Panc1 (cell line): Measurements from ENCODE around the gene GCN1. TPM values are rescaled to one million over a fixed set of nuclear protein-coding genes. Genes with fewer than 3 reads are reported as not detected.
"Not testable (repeated sequence)": the region's sequence is repeated elsewhere in the genome, so short reads cannot be mapped to it uniquely, and the experiment has no call there.

Experiments used
- ATAC-seq: fragments of 200-7000 bp; cut with Tn5 transposase; 2 replicates; pipeline ENCODE4 v1.9.1; 2020; ENCODE audit warnings: mild to moderate bottlenecking, moderate library complexity
- BruUV-seq: library from RNA; stranded (reverse); fragments of 400-500 nt; replicated peaks from 2 replicates; lab custom pipeline; 2021; lab: Mats Ljungman, UMichigan
- CTCF ChIA-PET: fragments of 300-600 bp; sonication (Branson Sonifier 250); formaldehyde crosslinking; loops from one replicate; lab custom pipeline; 2022; ENCODE audit warnings: antibody characterized with exemption; lab: Charles Lee
- POLR2A ChIA-PET: fragments of 300-600 bp; sonication (Branson Sonifier 250); formaldehyde crosslinking; loops from one replicate; lab custom pipeline; 2022; ENCODE audit warnings: antibody characterized with exemption; lab: Charles Lee
- DNase-seq: peaks from one replicate; pipeline ENCODE4 v3.0.0-alpha.2; 2010; ENCODE audit warnings: low read depth, low spot score
- H3K27ac ChIP-seq: 2 replicates; pipeline ENCODE4 v1.5.1; 2011; ENCODE audit warnings: mild to moderate bottlenecking, low read length, inconsistent platforms
- H3K27me3 ChIP-seq: fragments of 200-500 bp; sonication (Bioruptor generic); 2 replicates; pipeline ENCODE4 v1.6.0; 2014; ENCODE audit warnings: low read length, inconsistent platforms; ENCODE audit not compliant: control insufficient read depth, insufficient read depth
- H3K36me3 ChIP-seq: fragments of 200-500 bp; sonication (Bioruptor generic); 2 replicates; pipeline ENCODE4 v1.5.1; 2014; ENCODE audit warnings: inconsistent platforms, mild to moderate bottlenecking, low read length, moderate library complexity; ENCODE audit not compliant: control insufficient read depth, insufficient read depth
- H3K4me1 ChIP-seq: 2 replicates; pipeline ENCODE4 v1.5.1; 2011; ENCODE audit warnings: inconsistent platforms, mild to moderate bottlenecking, low read length, moderate library complexity; ENCODE audit not compliant: control insufficient read depth, insufficient read depth
- H3K4me3 ChIP-seq, 2 experiments: 2 replicates each; pipeline ENCODE4 v1.5.1; 2011 to 2012; ENCODE audit warnings: low read depth in 2 of 2, low read length in 2 of 2, mild to moderate bottlenecking in 2 of 2, inconsistent platforms in 1 of 2, moderate library complexity in 1 of 2
- H3K9me3 ChIP-seq: fragments of 200-500 bp; sonication (Bioruptor generic); 2 replicates; pipeline ENCODE4 v1.5.1; 2014; ENCODE audit warnings: low read depth, mild to moderate bottlenecking, inconsistent platforms, low read length, moderate library complexity; ENCODE audit not compliant: control insufficient read depth, insufficient read depth
- CTCF ChIP-seq: fragments of 450-650 bp; IDR thresholded peaks from 2 replicates; pipeline ENCODE4 v1.5.1; 2017; ENCODE audit warnings: mild to moderate bottlenecking
- POLR2AphosphoS5 ChIP-seq: IDR thresholded peaks from 2 replicates; pipeline ENCODE4 v1.6.1; 2012; ENCODE audit warnings: mild to moderate bottlenecking, low read depth, low read length, moderate library complexity
- REST ChIP-seq, 2 experiments: IDR thresholded peaks; 2 replicates each; pipeline ENCODE4 v1.6.1; 2011 to 2012; ENCODE audit warnings: low read depth in 2 of 2, control low read depth in 1 of 2, low read length in 1 of 2, mild to moderate bottlenecking in 1 of 2, moderate library complexity in 1 of 2; ENCODE audit not compliant: insufficient read depth in 1 of 2
- SIN3A ChIP-seq: IDR thresholded peaks from 2 replicates; pipeline ENCODE4 v1.6.1; 2012; ENCODE audit warnings: low read depth, mild to moderate bottlenecking, low read length, moderate library complexity, borderline replicate concordance; ENCODE audit not compliant: insufficient read depth
- TCF7L2 ChIP-seq: IDR thresholded peaks from 2 replicates; pipeline ENCODE4 v1.6.1; 2011; ENCODE audit warnings: mild to moderate bottlenecking, low read depth, low read length, inconsistent platforms
- in situ Hi-C: cut with HindIII; loops from 2 replicates; pipeline ENCODE4 v1.10.0; 2016; ENCODE audit warnings: low sequenced_read_pairs, low pct_unique_long_range_greater_than_20kb
- intact Hi-C: fragments of 100-400 bp; cut with micrococcal nuclease; formaldehyde crosslinking; loops from one replicate; pipeline ENCODE4 v1.10.0; 2022; ENCODE audit not compliant: unreplicated experiment
- total RNA-seq: library from RNA; stranded (reverse); gene quantifications from one replicate; pipeline ENCODE4 v1.2.1, GENCODE V29; 2021; ENCODE audit not compliant: unreplicated experiment

The GCN1 gene
- total RNA-seq, 1 experiment from 2014 or later: 175 TPM

- Histone ChIP-seq H3K4me3 (no peak overlapping the region), H3K27ac (peak overlapping the region; percentile 11; the same call in 1 of the 2 replicates), H3K4me1 (peaks cover 9% of the 10 kb centered on the region; the same call in 1 of the 2 replicates), H3K27me3 (no peaks in the 10 kb centered on the region), H3K36me3 (peaks cover 10% of the 10 kb centered on the region), H3K9me3 (no peaks in the 10 kb centered on the region)
- in situ Hi-C loops (no loop called here), intact Hi-C loops (no loop called here)
- peak; percentile 8; the same call in 1 of the 2 replicates for ATAC-seq
- no peak for TF ChIP-seq REST (IDR thresholded peaks at IDR 0.05; ENCODE audit: insufficient read depth in 1 of 2, low read depth in 2 of 2, low read length in 1 of 2)
- TF ChIP-seq SIN3A: 0 out of 2 replicates have a peak, but pooled peaks have one; percentile 20
- no peak for DNase-seq
- no TSS peak for BruUV-seq
- CTCF ChIA-PET: no interaction called here
- POLR2A ChIA-PET: no interaction called here
Measured at GRCh38 chr12:120209851-120210250, 15.3 kb upstream of the GCN1 start.

GRCh38 chr12:120207227-120207626 is 12.7 kb upstream of the GCN1 start:
- H3K4me3 ChIP-seq: no peak overlapping the region
- H3K4me1 ChIP-seq: peaks cover 2% of the 10 kb centered on the region; the same call in 1 of the 2 replicates
- H3K27ac ChIP-seq: no peak overlapping the region
- ChIA-PET POLR2A (interaction anchor here (0.6 kb wide), 2 partner anchors 42 to 236 kb away, joined by 3 read pairs; no protein-coding TSS in a partner anchor), CTCF (interaction anchor here (0.8 kb wide), 1 partner anchor 95 kb away, joined by 3 read pairs; the partner anchor contains the start of gene SIRT4)
- intact Hi-C loops: no loop called here
- DNase-seq (no peak), ATAC-seq (no peak)
- in situ Hi-C loops: no loop called here
- TF ChIP-seq TCF7L2 (no peak), CTCF (no peak), SIN3A (no peak), POLR2AphosphoS5 (peak; percentile 20; the same call in 1 of the 2 replicates), REST (IDR thresholded peaks at IDR 0.05; ENCODE audit: insufficient read depth in 1 of 2, low read depth in 2 of 2, low read length in 1 of 2) (no peak)
- H3K9me3 ChIP-seq: no peaks in the 10 kb centered on the region
- peaks cover 5% of the 10 kb centered on the region; the same call in 1 of the 2 replicates for H3K36me3 ChIP-seq
- no TSS peak for BruUV-seq
- H3K27me3 ChIP-seq: no peaks in the 10 kb centered on the region

DNA sequence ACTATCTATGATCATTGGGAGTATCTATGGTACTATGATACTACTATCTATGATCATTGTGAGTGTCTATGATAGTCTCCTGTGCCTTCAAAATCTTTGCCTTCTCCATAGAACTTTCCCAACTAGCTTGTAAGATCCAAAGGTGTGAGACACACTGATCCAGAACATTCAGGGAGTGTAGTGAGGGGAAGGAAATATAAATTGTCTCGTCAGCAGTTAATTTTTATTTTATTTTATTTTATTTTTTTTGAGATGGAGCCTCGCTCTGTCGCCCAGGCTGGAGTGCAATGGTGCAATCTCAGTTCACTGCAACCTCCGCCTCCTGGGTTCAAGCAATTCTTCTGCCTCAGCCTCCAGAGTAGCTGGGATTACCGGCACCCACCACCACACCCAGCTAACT is 12.3 kb upstream of the GCN1 start:
- H3K4me1 ChIP-seq, H3K27ac ChIP-seq, BruUV-seq, ATAC-seq, H3K4me3 ChIP-seq, H3K27me3 ChIP-seq, intact Hi-C loops, in situ Hi-C loops, DNase-seq, H3K9me3 ChIP-seq, H3K36me3 ChIP-seq: not testable (repeated sequence)
- CTCF ChIA-PET: interaction anchor here (0.8 kb wide), 1 partner anchor 95 kb away, joined by 3 read pairs; the partner anchor contains the start of gene SIRT4
- POLR2A ChIA-PET: interaction anchor here (0.6 kb wide), 2 partner anchors 42 to 235 kb away, joined by 3 read pairs; no protein-coding TSS in a partner anchor
